Uterus (tissue), 2 donors: ENCODE results near the gene FNDC5.

ENCODE experiments used
- POLR2A ChIP-seq, 2 donors: fragments of 450-650 bp; IDR thresholded peaks; one replicate each; pipeline ENCODE4 v1.6.1; 2016; ENCODE audit warnings: antibody characterized with exemption in 2 of 2, mild to moderate bottlenecking in 1 of 2, moderate library complexity in 1 of 2
- TF ChIP-seq, protein P1 (sequence below), 4 experiments: fragments of 200-600 bp in 2 of 4; fragments of 450-650 bp in 2 of 4; sonication (generic) in 2 of 4; IDR thresholded peaks; one replicate each; pipeline ENCODE4 v1.5.1; 2016 to 2019; ENCODE audit warnings: antibody characterized with exemption in 4 of 4, mild to moderate bottlenecking in 2 of 4, moderate library complexity in 1 of 4

DNA sequence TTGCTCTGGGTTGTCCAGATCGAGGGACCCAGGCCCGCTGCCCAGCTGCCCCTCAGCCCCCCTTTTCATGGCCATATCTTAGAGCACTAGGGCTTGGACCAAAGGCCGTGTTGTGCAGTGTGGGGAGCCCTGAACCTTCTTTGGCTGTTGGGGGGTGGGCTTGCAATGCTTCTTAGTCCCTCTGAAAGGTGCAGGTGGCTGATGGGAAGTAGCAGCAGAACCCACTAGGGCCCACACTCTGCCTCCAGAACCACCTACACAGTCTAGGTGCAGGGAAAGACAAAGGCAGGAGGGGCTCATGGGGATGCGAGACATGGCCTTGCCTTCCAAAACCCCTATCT is 13.3 kb upstream of the FNDC5 start:
- no peak for TF ChIP-seq POLR2A (IDR thresholded peaks at IDR 0.05)
- TF ChIP-seq, protein P1, sequence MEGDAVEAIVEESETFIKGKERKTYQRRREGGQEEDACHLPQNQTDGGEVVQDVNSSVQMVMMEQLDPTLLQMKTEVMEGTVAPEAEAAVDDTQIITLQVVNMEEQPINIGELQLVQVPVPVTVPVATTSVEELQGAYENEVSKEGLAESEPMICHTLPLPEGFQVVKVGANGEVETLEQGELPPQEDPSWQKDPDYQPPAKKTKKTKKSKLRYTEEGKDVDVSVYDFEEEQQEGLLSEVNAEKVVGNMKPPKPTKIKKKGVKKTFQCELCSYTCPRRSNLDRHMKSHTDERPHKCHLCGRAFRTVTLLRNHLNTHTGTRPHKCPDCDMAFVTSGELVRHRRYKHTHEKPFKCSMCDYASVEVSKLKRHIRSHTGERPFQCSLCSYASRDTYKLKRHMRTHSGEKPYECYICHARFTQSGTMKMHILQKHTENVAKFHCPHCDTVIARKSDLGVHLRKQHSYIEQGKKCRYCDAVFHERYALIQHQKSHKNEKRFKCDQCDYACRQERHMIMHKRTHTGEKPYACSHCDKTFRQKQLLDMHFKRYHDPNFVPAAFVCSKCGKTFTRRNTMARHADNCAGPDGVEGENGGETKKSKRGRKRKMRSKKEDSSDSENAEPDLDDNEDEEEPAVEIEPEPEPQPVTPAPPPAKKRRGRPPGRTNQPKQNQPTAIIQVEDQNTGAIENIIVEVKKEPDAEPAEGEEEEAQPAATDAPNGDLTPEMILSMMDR (IDR thresholded peaks at IDR 0.05): no peak
